ENCODE measurements around the gene SIGLEC1.

GRCh38 chr20:3705491-3705969 lies 6.9 kb downstream of the SIGLEC1 start:
- TF ChIP-seq POLR2A (IDR thresholded peaks at IDR 0.05; ENCODE audit: low read length) (no peak), GATA1 (IDR thresholded peaks at IDR 0.05; ENCODE audit: low read depth, low read length) (no peak)
